Right ventricle myocardium superior (tissue), 1 donor: ENCODE measurements around the gene IRF7. TPM values are rescaled to one million over a fixed set of nuclear protein-coding genes. Genes with fewer than 3 reads are reported as not detected.
A peak's percentile ranks its signal among the peaks of the same experiment; 100 is the strongest.
"Not testable (repeated sequence)": the region's sequence is repeated elsewhere in the genome, so short reads cannot be mapped to it uniquely, and the experiment has no call there.

ENCODE experiments used
- ATAC-seq: fragments of 200-7000 bp; cut with Tn5 transposase; one replicate; pipeline ENCODE4 v1.9.1; 2020; ENCODE audit warnings: mild to moderate bottlenecking; ENCODE audit not compliant: poor library complexity
- DNase-seq: peaks from one replicate; pipeline ENCODE4 v3.0.0-alpha.2; 2020
- intact Hi-C: fragments of 100-400 bp; cut with DNase I; formaldehyde crosslinking; loops from one replicate; pipeline ENCODE4 v1.11.2; 2022
- microRNA-seq: library from miRNA; unstranded; fragments of <30 nt; microRNA quantifications from one replicate; pipeline ENCODE4 v1.2.0, GENCODE V29; 2020
- total RNA-seq: library from RNA; stranded (reverse); fragmentation: NEBNext Ultra II Directional; extraction: Animal tissue kit (Norgen Biotek cat#: 25700); gene quantifications from one replicate; pipeline ENCODE4 v1.2.1, GENCODE V29; 2021
- donor health status: DM: no; HTN: yes; CAD: no; lungs with severe emphysema.

Gene IRF7
- total RNA-seq, 1 donor from 2014 or later = 7.5 TPM

DNA sequence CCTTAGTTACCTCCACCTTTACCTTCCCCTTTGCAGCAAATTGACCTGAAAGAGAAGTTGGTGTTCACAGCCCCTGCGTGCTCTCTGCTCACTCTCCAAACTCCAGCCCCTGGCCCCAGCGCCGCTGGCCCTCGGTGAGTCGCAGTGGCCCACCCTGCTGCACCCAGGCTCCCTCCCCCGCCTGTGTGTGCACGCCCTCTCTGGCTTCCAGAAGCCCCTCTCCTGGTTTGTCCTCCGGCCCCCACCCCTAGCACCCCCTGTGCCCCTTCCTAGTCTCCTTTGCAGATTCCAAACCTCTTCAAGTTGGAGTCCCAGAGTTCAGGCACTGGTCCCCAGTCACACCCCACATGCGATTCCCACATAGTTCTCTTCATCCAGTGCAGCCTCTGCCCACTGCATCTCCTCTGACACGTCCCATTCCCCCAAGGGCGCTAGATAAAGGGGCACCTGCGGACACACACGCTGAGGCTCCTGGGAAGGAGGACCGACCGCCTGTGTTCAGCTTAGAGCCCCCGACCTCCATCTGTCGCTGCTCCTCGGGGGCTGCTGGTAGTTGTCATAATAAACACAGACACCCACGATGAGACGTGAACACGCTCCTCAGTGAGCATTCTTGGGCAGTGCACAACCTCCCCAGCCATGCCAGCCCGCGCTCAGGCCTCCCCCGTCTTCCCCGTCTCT lies 41.0 kb downstream of the IRF7 start:
- DNase-seq (no peak), ATAC-seq (peak; percentile 2)
- intact Hi-C loops = no loop called here

DNA sequence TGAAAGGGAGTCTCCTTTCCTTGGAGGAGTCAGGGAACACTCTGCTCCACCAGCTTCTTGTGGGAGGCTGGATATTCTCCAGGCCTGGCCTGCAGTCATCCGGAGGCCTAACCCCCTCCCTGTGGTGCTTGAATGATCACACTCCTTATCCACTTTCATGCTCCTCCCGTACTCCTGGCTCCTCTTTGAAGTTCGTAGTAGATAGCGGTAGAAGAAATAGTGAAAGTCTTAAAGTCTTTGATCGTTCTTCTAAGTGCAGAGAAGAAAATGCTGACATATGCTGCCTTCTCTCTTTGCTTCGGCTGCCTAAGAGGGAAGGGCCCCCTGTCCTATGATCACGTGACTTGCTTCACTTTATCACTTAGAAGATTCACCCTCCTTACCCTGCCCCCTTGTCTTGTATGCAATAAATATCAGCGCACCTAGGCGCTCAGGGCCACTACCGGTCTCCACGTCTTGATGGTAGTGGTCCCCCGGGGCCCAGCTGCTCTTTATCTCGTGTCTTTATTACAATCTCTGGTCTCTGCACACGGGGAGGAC lies 41.6 kb downstream of the IRF7 start:
- DNase-seq, intact Hi-C loops, ATAC-seq: not testable (repeated sequence)

DNA sequence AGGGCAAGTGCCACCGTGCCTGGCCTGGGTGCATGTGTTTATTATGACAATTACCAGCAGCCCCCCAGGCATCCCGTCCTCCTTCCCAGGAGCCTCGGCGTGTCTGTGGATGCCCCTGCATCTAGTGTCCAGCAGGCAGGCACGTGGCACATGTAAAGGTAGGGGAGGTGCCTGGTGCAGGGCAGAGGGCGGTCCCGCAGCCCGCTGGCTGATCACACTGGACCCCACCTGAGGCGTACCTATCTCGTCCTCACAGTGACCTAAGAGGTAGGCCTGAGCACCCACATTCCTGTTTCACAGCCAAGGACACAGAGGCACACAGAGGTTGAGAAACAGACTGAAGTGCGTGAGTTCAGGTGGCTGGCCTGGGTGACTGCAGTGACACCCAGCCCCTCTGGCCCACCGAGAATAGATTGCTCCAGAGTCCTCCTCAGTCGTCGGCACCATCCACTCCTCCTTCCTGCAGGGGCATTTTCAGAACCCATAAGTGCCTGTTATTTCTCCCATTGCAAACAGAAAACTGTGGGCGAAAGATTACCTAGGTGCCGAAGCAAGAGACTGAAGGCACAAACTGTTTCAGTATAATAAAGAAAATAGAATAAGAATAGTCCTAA lies 42.5 kb downstream of the IRF7 start:
- intact Hi-C loops = no loop called here
- DNase-seq (no peak), ATAC-seq (no peak)

DNA sequence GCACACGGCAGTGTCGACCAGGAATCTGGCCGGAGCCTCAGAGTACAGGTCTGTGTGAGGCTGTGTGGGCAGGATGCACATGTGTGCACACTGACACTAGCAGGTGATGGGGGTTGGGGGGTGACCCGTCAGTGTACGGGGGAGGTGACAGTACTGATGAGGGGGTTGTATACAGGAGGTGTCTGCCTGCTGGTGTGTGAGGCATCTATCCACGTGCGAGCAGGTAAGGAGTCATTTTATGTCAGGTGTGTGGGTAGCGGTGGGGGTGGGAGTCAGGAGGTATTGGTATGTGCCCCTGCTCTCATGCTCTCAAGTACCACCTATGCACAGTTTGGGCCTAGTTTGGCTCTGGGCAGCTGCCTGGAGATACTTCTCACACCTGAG lies 44.0 kb downstream of the IRF7 start:
- ATAC-seq (no peak), DNase-seq (no peak)
- intact Hi-C loops = no loop called here

DNA sequence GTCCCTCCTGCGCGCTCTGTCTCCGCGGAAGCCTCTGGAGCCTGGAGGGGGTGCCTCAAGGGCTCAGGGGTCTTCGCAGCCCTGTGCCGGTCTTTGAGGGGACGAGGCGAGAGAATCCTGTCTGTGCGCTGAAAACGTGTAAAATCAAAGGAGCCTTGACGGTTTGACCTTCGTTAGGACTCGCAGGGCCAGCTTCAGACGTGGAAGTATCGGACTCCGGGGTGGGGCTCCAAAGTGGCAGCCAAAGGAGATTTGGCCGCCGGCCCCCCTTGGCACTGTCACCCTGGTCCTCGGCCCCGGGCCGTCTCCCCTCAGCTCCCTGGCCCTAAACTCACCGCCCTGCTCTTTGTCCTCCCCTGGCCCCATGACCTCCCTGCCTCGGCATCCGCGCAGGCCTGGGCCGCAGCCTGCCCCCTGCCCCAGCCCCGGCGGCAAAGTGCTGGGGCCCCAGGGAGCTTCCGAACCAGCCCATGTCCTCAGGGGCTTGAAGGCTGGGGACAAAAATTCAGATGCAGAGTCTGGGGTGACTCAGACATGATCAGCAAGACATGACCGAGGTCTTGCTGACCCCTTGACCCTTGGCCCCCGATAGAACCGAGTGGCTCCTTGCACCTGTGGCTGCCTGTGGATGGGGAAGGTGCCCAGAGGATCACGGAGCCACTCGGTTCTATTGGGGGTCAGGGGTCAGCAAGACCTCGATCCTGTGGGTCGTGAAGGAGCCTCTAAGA lies 46.4 kb downstream of the IRF7 start:
- peak; percentile 56 for ATAC-seq
- intact Hi-C loops = no loop called here
- peak; percentile 86 for DNase-seq

DNA sequence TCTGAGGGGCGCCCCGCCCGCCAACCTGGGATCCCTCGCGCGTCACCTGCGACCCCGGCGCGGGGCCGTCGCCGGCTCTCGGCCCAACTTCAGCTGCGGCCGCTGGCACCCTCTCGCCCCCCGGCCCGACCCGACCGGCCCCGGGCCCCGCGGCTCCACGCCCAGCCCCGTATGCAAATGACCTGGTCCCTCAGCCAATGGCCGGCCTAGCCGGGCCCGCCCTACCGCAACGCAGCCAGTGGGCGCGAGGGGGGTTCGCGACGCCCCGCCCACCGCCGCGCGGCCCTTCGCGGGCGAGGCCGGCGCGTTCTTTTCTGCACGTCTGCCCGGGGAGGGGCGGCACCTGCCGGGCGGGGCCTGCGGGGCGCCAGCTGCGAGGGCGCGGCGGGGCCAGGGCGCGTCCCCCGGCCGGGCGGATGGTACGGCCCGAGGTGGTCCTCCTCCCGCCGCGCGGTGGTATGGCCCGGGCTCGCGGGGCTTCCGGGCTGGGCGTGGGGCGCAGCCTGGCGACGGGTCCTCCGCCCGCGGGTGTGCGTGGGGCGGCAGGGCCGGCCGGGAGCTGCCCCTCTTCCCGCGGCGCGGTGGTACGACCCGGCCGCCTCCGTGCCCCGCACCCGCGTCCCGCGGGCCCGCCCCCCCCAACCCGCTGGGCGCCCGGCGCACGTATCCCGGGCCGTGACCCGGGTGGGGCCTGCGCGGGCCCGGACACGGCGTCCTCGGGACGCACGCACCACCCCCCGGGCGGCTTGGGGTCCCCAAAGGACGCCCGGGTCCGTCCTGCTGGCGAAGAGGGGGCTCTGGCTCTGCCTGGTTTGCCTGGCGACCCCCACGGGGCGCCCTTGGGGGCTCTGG lies 47.2 kb downstream of the IRF7 start:
- intact Hi-C loops = no loop called here
- peak; percentile 88 for ATAC-seq

DNA sequence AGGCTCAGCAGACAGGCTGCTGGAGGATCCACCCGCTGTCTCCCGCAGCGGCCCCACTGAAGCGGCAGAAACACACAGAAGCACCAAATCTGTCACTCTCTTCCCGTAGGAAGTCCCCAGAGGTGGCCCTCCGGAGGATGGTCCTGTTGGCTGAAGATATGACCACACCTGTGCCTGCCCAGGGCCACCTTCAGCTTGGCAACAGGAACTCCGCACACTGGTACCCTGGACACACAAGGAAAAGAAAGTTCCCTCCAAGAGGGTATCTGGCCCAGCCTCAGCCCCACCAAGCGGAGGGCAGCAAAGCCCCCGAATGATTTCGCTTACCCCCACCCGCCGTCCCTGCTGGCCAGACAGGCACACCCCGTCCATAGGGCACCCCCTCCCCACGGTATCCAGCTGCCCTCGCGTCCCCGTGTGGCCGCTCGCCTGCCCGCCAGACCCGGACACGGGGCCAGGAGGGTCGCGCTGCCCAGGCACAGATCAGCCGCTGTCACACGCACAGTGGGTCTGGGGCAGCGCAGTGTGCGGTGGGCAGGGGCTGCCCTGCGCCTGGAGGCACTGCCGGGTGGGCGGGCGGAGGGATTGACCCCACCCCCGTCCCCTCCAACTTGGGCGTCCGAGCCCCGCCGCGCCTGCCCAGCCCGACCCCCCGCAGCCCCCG lies 48.0 kb downstream of the IRF7 start:
- ATAC-seq (peak; percentile 24), DNase-seq (no peak)
- intact Hi-C loops = no loop called here

More for the DNA sequence above, 47.2 kb downstream of the IRF7 start:
- peak; percentile 96 for DNase-seq

DNA sequence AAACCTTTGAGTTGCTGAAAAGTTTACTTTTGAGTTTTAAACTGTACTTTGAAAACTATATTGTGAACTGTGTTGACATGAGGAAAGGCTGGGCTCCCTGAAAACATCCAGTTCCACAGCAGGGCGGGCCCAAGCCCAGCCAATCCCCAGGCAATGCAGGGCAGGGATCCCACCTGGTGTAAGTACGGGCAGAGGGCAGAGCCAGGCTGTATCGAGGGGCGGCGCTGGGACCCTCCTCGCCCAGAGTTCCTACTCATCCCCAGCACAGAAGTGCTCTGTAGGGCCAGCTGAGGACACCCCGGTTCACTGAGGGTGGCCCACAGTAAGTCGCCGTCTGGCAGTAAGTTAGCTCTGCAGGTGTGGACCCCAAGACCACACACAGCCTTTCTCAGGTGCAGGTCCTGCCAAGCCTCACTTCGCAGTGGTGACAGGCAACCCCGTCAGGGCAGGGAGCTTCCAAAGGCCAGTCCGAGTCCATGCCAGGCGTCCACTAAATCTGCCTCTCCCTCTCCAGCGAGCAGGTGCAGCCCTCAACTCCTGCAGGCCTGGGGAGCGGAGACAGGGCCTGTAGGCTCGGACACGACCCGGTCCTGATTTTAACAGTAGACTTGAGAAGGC lies 48.6 kb downstream of the IRF7 start:
- intact Hi-C loops = no loop called here
- ATAC-seq (no peak), DNase-seq (no peak)

DNA sequence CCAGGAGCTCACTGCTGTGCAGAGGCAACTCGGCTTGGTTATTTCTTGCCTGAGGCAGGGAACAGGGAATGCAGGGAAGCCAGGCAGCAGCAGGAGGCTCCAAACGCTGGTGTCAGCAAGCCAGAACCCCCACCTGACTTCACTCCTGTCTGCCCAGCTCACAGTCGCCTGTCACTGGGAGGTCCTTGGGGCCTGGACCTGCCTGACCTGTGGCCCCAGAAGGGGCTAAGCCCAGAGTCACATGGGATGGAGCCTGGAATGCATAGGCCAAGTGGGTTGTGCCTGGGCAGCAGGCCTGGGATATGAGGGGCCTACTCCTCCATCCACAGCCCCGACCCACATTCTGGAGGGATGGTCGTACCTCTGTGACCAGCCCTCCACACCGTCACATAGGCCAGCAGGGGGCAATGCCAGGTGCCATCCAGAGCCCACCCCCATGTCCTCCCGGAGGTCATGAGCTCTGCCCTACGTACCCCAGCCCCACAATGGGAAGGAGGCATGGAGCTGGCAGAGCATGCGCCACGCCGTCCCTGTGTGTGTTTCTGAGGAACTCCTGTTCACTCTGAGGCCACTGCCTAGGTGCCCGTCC lies 49.7 kb downstream of the IRF7 start:
- intact Hi-C loops = no loop called here
- ATAC-seq = no peak
- no peak for DNase-seq

DNA sequence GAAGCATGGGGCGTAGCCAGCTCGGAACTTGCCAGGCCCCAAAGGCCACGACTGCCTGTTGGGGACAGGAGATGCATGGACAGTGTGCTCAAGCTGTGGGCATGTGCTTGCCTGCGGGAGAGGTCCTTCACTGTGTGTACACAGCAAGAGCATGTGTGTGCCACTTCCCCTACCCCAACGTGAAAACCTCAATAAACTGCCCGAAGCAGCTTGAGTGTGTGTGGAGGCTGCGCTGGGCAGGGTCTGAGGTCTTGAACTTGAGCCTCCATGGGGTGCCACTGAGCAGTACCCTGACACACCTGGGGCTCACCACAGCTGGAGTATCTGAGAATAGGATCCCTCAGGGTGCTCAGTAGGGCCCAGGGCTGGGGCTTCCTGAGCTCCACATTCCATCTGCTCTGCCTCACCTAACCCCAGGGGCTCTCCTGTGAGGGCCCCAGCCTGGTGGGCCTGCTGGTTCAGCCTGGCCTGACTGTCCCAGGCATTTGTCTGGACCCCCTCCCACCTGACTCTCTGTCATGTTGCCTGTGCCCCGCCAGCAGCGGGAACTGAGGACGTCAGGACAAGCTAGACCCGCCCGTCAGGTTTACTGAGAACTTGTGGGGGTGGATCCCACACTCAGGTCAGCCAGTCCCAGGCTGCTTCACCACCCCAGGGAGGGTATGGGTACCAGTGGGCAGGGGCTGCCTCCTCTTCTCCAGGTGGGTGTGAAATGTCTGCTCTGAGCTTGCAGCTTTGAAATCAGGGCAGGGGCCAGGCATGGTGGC lies 51.8 kb downstream of the IRF7 start:
- ATAC-seq = no peak
- DNase-seq = no peak
- intact Hi-C loops = no loop called here

DNA sequence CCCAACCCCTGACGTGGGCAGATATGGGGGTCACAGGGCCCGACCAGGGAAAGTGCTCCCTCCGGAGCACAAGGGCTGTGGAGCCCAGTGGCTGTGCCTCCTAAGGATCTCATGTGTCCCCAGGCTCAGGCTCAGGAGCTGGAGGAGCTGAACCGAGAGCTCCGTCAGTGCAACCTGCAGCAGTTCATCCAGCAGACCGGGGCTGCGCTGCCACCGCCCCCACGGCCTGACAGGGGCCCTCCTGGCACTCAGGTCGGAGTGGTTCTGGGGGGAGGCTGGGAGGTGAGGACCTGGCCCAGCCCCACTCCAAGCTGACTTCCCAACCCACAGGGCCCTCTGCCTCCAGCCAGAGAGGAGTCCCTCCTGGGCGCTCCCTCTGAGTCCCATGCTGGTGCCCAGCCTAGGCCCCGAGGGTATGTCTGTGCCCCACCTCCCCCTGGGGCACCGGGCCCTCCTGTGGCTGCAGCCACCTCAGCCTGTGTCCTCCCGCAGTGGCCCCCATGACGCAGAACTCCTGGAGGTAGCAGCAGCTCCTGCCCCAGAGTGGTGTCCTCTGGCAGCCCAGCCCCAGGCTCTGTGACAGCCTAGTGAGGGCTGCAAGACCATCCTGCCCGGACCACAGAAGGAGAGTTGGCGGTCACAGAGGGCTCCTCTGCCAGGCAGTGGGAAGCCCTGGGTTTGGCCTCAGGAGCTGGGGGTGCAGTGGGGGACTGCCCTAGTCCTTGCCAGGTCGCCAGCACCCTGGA lies 52.5 kb downstream of the IRF7 start:
- ATAC-seq (no peak), DNase-seq (no peak)
- intact Hi-C loops = no loop called here

Small RNA genes within 50 kb of the gene (microRNA-seq; reads per million reads assigned to microRNA genes)
- 351 reads per million, percentile 72 among the genes with 10 or more reads in this experiment for gene MIR210

Other genes with a start within 250 kb of the IRF7 start
- gene B4GALNT4, start 246.5 kb downstream of the IRF7 start, total RNA-seq = 0.94 TPM
- 0.86 TPM for gene PKP3, start 221.7 kb downstream of the IRF7 start, total RNA-seq
- 38.6 TPM for gene SIGIRR, start 201.0 kb downstream of the IRF7 start, total RNA-seq
- 0.08 TPM for gene ANO9, start 173.9 kb downstream of the IRF7 start, total RNA-seq
- 25.5 TPM for gene PTDSS2, start 165.7 kb downstream of the IRF7 start, total RNA-seq
- 171 TPM for gene RNH1, start 108.7 kb downstream of the IRF7 start, total RNA-seq
- 60.5 TPM for gene HRAS, start 80.4 kb downstream of the IRF7 start, total RNA-seq
- 0.13 TPM for gene LRRC56, start 78.4 kb downstream of the IRF7 start, total RNA-seq
- 0.22 TPM for gene LMNTD2, start 55.2 kb downstream of the IRF7 start, total RNA-seq
- gene RASSF7, start 55.0 kb downstream of the IRF7 start, total RNA-seq = 4.4 TPM
- gene PHRF1, start 39.5 kb downstream of the IRF7 start, total RNA-seq = 16.5 TPM
- not detected for gene CDHR5, start 9.0 kb upstream of the IRF7 start, total RNA-seq
- not detected for gene SCT, start 11.2 kb upstream of the IRF7 start, total RNA-seq
- gene DRD4, start 21.3 kb upstream of the IRF7 start, total RNA-seq = not detected
- 22.1 TPM for gene DEAF1, start 79.3 kb upstream of the IRF7 start, total RNA-seq
- gene TMEM80, start 79.9 kb upstream of the IRF7 start, total RNA-seq = 9.1 TPM
- gene EPS8L2, start 90.3 kb upstream of the IRF7 start, total RNA-seq = 3.2 TPM
- 90.1 TPM for gene TALDO1, start 131.5 kb upstream of the IRF7 start, total RNA-seq
- 17.4 TPM for gene GATD1, start 161.5 kb upstream of the IRF7 start, total RNA-seq
- gene CEND1, start 174.1 kb upstream of the IRF7 start, total RNA-seq = 0.19 TPM
- gene SLC25A22, start 182.3 kb upstream of the IRF7 start, total RNA-seq = 3.4 TPM
- gene PIDD1, start 189.3 kb upstream of the IRF7 start, total RNA-seq = 7.3 TPM
- gene RPLP2, start 194.0 kb upstream of the IRF7 start, total RNA-seq = 982 TPM
- 346 TPM for gene PNPLA2, start 203.0 kb upstream of the IRF7 start, total RNA-seq
- 18.9 TPM for gene CRACR2B, start 212.0 kb upstream of the IRF7 start, total RNA-seq
- gene CD151, start 217.0 kb upstream of the IRF7 start, total RNA-seq = 405 TPM
- gene POLR2L, start 226.6 kb upstream of the IRF7 start, total RNA-seq = 267 TPM
- gene TSPAN4, start 226.9 kb upstream of the IRF7 start, total RNA-seq = 40.5 TPM